Measurements from ENCODE around the gene CRYBG2. TPM values are rescaled to one million over a fixed set of nuclear protein-coding genes. Genes with fewer than 3 reads are reported as not detected.

Gene CRYBG2
- total RNA-seq, 2 donors from 2014 or later, result 9.0 to 15.1 TPM

DNA sequence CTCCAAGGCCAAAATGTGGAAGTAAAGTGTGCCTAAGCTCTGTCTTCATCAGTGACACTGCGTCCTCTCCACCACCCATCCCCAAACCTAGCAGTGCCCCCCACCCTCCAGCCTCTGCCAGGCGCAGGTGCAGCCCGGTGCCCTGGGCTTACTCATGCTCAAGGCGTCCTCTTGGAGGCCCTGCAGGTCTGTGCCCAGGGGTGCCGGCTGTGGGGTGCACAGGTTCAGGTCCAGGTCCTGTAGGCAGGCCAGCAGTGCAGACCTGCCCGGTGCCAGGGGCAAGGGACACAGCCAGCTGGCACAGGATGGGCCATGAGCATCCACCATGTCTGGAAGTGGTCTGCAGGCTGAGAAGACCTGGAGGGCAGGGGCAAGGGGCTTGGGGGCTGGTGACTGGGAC, 13.5 kb upstream of the CRYBG2 start:
- no peaks in the 10 kb centered on the region for H3K4me1 ChIP-seq (ENCODE audit: control insufficient read depth, insufficient read depth, low read length)
- peaks cover 7% of the 10 kb centered on the region for H3K9me3 ChIP-seq (ENCODE audit: control insufficient read depth, low read length)
- H3K27me3 Mint-ChIP-seq (ENCODE audit: insufficient read depth), result peaks cover 39% of the 10 kb centered on the region
- H3K27ac ChIP-seq (ENCODE audit: low read depth, low read length), result no peak overlapping the region
- peaks cover 2% of the 10 kb centered on the region for H3K4me1 Mint-ChIP-seq
- H3K4me3 Mint-ChIP-seq, result no peak overlapping the region
- no peaks in the 10 kb centered on the region for H3K36me3 ChIP-seq (ENCODE audit: control insufficient read depth, insufficient read depth, low read length)
- TF ChIP-seq, protein P1, sequence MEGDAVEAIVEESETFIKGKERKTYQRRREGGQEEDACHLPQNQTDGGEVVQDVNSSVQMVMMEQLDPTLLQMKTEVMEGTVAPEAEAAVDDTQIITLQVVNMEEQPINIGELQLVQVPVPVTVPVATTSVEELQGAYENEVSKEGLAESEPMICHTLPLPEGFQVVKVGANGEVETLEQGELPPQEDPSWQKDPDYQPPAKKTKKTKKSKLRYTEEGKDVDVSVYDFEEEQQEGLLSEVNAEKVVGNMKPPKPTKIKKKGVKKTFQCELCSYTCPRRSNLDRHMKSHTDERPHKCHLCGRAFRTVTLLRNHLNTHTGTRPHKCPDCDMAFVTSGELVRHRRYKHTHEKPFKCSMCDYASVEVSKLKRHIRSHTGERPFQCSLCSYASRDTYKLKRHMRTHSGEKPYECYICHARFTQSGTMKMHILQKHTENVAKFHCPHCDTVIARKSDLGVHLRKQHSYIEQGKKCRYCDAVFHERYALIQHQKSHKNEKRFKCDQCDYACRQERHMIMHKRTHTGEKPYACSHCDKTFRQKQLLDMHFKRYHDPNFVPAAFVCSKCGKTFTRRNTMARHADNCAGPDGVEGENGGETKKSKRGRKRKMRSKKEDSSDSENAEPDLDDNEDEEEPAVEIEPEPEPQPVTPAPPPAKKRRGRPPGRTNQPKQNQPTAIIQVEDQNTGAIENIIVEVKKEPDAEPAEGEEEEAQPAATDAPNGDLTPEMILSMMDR (conservative IDR thresholded peaks at IDR 0.05), result no peak
- H3K36me3 Mint-ChIP-seq (ENCODE audit: low read depth), result no peaks in the 10 kb centered on the region
- no peak overlapping the region for H3K27ac Mint-ChIP-seq
- no peak for DNase-seq
- no peak overlapping the region for H3K9ac ChIP-seq (ENCODE audit: extremely low read depth, low read length, poor library complexity, severe bottlenecking)
- peaks cover 8% of the 10 kb centered on the region for H3K9me3 Mint-ChIP-seq
- H3K4me3 ChIP-seq (ENCODE audit: low read length), result no peak overlapping the region
- H3K27me3 ChIP-seq (ENCODE audit: control insufficient read depth, insufficient read depth, low read length, poor library complexity, severe bottlenecking), result peaks cover 10% of the 10 kb centered on the region
- WGBS, 2 experiments (ENCODE audit: insufficient coverage in 1 of 2, insufficient read length in 1 of 2), result 86 to 92% methylated on average over 4 to 6 of the region's 6 CpGs

DNA sequence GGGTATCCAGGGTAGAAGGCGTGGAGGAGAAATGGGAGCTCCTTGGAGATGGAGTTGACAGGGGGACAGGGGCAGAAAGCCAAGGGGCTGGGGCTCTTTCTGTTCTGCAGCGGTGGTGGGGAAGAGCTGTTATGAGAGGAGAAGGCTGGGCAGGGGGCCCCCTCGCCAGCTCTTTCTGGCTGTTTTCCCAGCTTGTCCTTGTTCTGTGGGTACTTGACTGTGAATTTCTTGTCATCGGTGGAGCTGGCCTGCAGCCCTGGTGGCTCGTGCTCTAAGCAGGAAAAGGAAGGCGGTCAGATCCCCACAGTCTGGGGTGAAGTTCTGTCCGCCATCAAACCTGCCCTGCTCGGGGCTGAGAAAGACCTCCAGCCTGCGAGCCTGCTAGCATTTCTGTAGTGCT, 11.0 kb upstream of the CRYBG2 start:
- no peak overlapping the region for H3K4me3 ChIP-seq (ENCODE audit: low read length)
- H3K4me1 Mint-ChIP-seq, result peaks cover 7% of the 10 kb centered on the region
- TF ChIP-seq, protein P1 (conservative IDR thresholded peaks at IDR 0.05), result no peak

DNA sequence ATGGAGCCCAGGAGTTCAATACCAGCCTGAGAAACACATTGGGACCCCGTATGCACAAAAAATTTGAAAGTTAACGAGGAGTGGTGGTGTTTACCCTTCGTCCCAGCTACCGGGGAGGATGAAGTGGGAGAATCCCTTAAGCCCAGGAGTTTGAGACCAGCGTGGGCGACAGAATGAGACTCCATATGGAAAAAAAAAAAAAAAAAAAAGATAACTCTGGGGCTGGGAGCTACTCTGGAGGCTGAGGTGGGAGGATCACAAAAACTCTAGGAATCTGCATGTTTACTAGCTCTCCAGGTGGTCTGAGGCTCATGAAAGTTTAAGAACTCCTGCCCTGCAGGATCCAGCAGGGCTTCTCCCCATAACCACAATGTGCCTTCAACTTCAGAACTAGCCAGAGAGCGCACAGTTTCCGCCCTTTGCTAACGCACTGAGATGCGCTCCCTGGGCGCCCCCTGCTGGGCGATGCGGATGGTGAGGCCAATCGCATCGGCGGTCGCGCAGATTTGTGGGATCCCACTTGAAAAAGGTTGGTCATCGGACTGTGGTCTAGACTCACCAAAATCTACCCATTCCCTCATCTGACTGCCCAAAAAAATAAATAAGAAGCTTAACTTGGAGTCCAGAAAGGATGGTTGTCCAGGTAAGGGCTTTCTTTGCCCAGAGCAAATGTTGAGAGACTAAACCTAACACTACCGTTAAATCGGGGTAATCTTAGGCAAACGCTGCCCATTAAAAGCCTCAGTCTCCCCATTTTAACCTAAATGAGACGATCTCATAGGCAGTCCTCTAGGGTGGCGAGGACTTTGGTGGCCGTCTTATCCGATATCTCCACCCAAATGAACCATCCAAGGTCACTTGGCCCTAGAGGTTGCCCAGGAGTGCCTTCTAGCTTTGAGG, 9.9 kb upstream of the CRYBG2 start:
- H3K27me3 Mint-ChIP-seq (ENCODE audit: insufficient read depth), result peaks cover 69% of the 10 kb centered on the region
- H3K4me1 Mint-ChIP-seq, result peaks cover 11% of the 10 kb centered on the region
- Histone ChIP-seq H3K36me3 (ENCODE audit: control insufficient read depth, insufficient read depth, low read length) (no peaks in the 10 kb centered on the region), H3K27me3 (ENCODE audit: control insufficient read depth, insufficient read depth, low read length, poor library complexity, severe bottlenecking) (peaks cover 44% of the 10 kb centered on the region), H3K4me1 (ENCODE audit: control insufficient read depth, insufficient read depth, low read length) (peaks cover 4% of the 10 kb centered on the region), H3K9me3 (ENCODE audit: control insufficient read depth, low read length) (no peaks in the 10 kb centered on the region), H3K27ac (ENCODE audit: low read depth, low read length) (no peak overlapping the region), H3K4me3 (ENCODE audit: low read length) (no peak overlapping the region), H3K9ac (ENCODE audit: extremely low read depth, low read length, poor library complexity, severe bottlenecking) (no peak overlapping the region)
- no peak overlapping the region for H3K4me3 Mint-ChIP-seq
- WGBS, 2 experiments (ENCODE audit: insufficient coverage in 1 of 2, insufficient read length in 1 of 2), result 44 to 61% methylated on average over 14 to 26 of the region's 26 CpGs
- H3K9me3 Mint-ChIP-seq, result no peaks in the 10 kb centered on the region
- H3K36me3 Mint-ChIP-seq (ENCODE audit: low read depth), result no peaks in the 10 kb centered on the region
- DNase-seq, result peak; percentile 96
- H3K27ac Mint-ChIP-seq, result no peak overlapping the region
- TF ChIP-seq, protein P1 (conservative IDR thresholded peaks at IDR 0.05), result peak; percentile 99

More for the DNA sequence above, 11.0 kb upstream of the CRYBG2 start:
- Mint-ChIP-seq H3K27me3 (ENCODE audit: insufficient read depth) (peaks cover 57% of the 10 kb centered on the region), H3K27ac (no peak overlapping the region), H3K4me3 (no peak overlapping the region), H3K9me3 (no peaks in the 10 kb centered on the region), H3K36me3 (ENCODE audit: low read depth) (no peaks in the 10 kb centered on the region)
- DNase-seq, result no peak
- H3K9me3 ChIP-seq (ENCODE audit: control insufficient read depth, low read length), result no peaks in the 10 kb centered on the region
- no peaks in the 10 kb centered on the region for H3K36me3 ChIP-seq (ENCODE audit: control insufficient read depth, insufficient read depth, low read length)
- peaks cover 34% of the 10 kb centered on the region for H3K27me3 ChIP-seq (ENCODE audit: control insufficient read depth, insufficient read depth, low read length, poor library complexity, severe bottlenecking)
- H3K9ac ChIP-seq (ENCODE audit: extremely low read depth, low read length, poor library complexity, severe bottlenecking), result no peak overlapping the region
- no peak overlapping the region for H3K27ac ChIP-seq (ENCODE audit: low read depth, low read length)
- H3K4me1 ChIP-seq (ENCODE audit: control insufficient read depth, insufficient read depth, low read length), result peaks cover 4% of the 10 kb centered on the region
- WGBS, 2 experiments (ENCODE audit: insufficient coverage in 1 of 2, insufficient read length in 1 of 2), result 91 to 93% methylated on average over 8 to 9 of the region's 9 CpGs
